Measurements from ENCODE around the gene CDYL2. TPM values are rescaled to one million over a fixed set of nuclear protein-coding genes. Genes with fewer than 3 reads are reported as not detected.

The CDYL2 gene
- total and polyA plus RNA-seq, 12 donors: 0.59 to 5.3 (median 2.9) TPM

GRCh38 chr16:80723091-80723490 lies 81.3 kb downstream of the CDYL2 start:
- Histone ChIP-seq H3K4me3 (no peak overlapping the region), H3K9me3 (peaks cover 0 to 36% (median 0%) of the 10 kb centered on the region in 11 donors), H3K27ac (no peak overlapping the region), H3K27me3 (no peaks in the 10 kb centered on the region), H3K4me1 (peaks cover 0 to 11% (median 0%) of the 10 kb centered on the region in 9 donors), H3K36me3 (no peaks in the 10 kb centered on the region)
- intact Hi-C loops (cut with DNase I): no loop called here
- no peak for DNase-seq
- WGBS, 2 donors: 85 to 88% methylated on average over 4 of the region's 4 CpGs
- no peak for TF ChIP-seq CTCF (IDR thresholded peaks at IDR 0.05)
- ATAC-seq: no peak

DNA sequence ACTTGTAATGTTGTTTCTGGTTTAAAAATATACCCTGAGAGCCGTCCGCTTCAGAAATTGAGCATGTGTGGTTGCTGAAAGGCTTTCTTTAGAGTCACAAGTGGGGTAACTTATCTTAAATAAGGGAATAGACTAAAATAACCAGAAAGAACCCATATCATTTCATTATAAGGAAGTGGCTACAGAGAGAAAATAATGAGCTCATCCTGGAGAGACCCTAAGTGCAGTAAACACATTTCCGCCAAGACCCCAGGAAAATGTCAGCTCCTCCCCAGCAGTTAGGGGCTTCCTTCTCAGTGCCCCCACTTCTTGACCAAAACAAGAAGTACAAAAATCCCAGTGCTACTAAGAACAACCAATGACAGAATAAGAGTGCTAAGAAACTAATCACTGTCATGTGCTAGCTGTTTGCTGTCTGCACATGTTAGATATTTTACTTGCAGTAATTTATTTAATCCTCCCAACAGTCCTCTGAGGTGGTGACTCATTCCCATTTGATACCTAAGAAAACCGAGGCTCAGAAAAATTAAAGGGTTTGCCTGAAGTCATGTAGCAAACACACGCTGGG lies 83.5 kb downstream of the CDYL2 start:
- H3K27me3 ChIP-seq: no peaks in the 10 kb centered on the region
- peaks cover 0 to 11% (median 0%) of the 10 kb centered on the region in 9 donors for H3K4me1 ChIP-seq
- 65 to 70% methylated on average over 5 of the region's 5 CpGs for WGBS, 2 donors
- DNase-seq (no peak), ATAC-seq (no peak)
- no peak overlapping the region for H3K4me3 ChIP-seq
- no peak overlapping the region for H3K27ac ChIP-seq
- TF ChIP-seq CTCF (IDR thresholded peaks at IDR 0.05): no peak
- H3K9me3 ChIP-seq: peaks cover 0 to 29% (median 0%) of the 10 kb centered on the region in 11 donors
- H3K36me3 ChIP-seq: no peaks in the 10 kb centered on the region
- intact Hi-C loops (cut with DNase I): no loop called here

DNA sequence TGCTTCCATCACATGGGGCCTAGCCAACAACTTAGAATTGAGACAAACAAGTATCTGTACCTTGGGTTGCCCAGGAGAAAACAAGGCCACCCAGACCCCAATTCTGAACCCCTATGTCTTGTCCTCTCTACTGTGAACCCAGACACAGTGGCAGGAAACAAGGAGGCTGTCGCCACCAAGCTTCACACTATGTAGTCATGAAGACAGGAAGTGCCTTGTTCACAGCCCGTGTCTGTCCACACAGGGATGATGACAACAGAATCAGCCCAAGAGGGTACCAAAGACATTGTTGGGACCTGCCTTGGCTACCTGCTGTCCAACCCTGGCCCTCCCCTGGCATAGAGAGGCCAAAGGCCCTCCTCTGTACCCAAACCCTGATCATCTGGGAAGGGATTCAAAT lies 84.8 kb downstream of the CDYL2 start:
- Histone ChIP-seq H3K4me3 (no peak overlapping the region), H3K36me3 (no peaks in the 10 kb centered on the region), H3K27me3 (no peaks in the 10 kb centered on the region), H3K9me3 (peaks cover 0 to 34% (median 0%) of the 10 kb centered on the region in 11 donors), H3K4me1 (peaks cover 0 to 11% (median 0%) of the 10 kb centered on the region in 9 donors), H3K27ac (no peak overlapping the region)
- ATAC-seq (no peak), DNase-seq (no peak)
- 58 to 63% methylated on average over 2 of the region's 2 CpGs for WGBS, 2 donors
- TF ChIP-seq CTCF (IDR thresholded peaks at IDR 0.05): no peak
- intact Hi-C loops (cut with DNase I): no loop called here

DNA sequence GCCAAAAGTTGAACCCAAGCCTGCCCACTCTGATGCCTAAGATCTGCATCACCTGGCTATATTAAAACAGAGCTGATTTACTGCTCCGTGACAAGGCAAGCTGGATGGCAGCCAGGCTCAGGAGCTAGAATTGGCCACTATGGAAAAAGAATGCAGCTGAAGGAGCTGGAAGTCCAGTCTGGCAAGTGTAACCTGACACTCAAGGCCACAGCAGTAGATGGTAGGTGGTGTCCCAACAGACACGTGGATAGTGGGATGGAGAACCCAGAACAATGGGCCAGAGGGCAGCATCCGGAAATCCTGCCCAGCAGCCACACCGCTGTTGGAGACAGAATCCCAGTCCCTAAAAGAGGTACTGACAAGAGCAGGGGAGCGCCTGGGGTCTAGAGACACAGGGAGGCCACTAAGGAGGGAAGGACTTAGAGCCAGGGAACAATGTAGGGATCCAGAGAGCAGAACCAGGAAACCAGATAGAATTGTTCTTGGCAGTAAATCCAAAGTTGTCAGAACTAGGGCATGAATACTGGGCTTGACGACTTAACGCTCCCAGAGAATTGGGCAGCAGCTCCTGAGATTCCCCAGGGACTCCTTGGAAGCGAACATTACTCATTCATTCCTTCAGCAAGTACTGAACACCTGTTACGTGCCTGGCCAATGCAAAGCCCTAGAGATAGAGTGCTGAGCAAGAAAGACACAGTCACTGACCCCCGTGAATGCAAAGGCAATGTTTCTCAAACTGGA lies 85.7 kb downstream of the CDYL2 start:
- DNase-seq: no peak
- Histone ChIP-seq H3K27ac (no peak overlapping the region), H3K36me3 (no peaks in the 10 kb centered on the region), H3K9me3 (peaks cover 0 to 32% (median 3%) of the 10 kb centered on the region in 11 donors), H3K4me3 (no peak overlapping the region), H3K4me1 (peaks cover 0 to 11% (median 0%) of the 10 kb centered on the region in 9 donors), H3K27me3 (no peaks in the 10 kb centered on the region)
- intact Hi-C loops (cut with DNase I): no loop called here
- TF ChIP-seq CTCF (IDR thresholded peaks at IDR 0.05): no peak
- 54 to 62% methylated on average over 10 of the region's 10 CpGs for WGBS, 2 donors
- ATAC-seq: peak in 2 of 8 donors; percentile 26 to 27
